Activated CD4-positive, alpha-beta T cell treated with anti-CD3 and anti-CD28 coated beads, Interleukin-2, amount 10 ng/mL, durations not matched to agents 7 days and 5 days (primary cell): Measurements from ENCODE around the gene PIK3R3. TPM values are rescaled to one million over a fixed set of nuclear protein-coding genes. Genes with fewer than 3 reads are reported as not detected.

Experiments used
- CTCF ChIA-PET: fragments of 350-600 bp; sonication (Branson Sonifier 250); formaldehyde crosslinking; loops from one replicate; lab custom pipeline; 2021; ENCODE audit warnings: antibody characterized with exemption; lab: Charles Lee
- POLR2A ChIA-PET: fragments of 350-600 bp; sonication (Branson Sonifier 250); formaldehyde crosslinking; loops from one replicate; lab custom pipeline; 2021; ENCODE audit warnings: antibody characterized with exemption; lab: Charles Lee
- DNase-seq: peaks from one replicate; pipeline ENCODE4 v3.0.0-alpha.2; 2020
- H3K27ac Mint-ChIP-seq: one replicate; pipeline ENCODE4 v1.8.0; 2021; ENCODE audit warnings: mild to moderate bottlenecking, moderate library complexity, mixed read lengths
- H3K27me3 Mint-ChIP-seq: one replicate; pipeline ENCODE4 v1.8.0; 2021; ENCODE audit warnings: mixed read lengths
- H3K36me3 Mint-ChIP-seq: one replicate; pipeline ENCODE4 v1.8.0; 2021; ENCODE audit warnings: low read depth, mixed read lengths
- H3K4me1 Mint-ChIP-seq: one replicate; pipeline ENCODE4 v1.8.0; 2021; ENCODE audit warnings: mixed read lengths
- H3K4me3 Mint-ChIP-seq: one replicate; pipeline ENCODE4 v1.8.0; 2021; ENCODE audit warnings: mild to moderate bottlenecking, moderate library complexity, mixed read lengths
- H3K9me3 Mint-ChIP-seq: one replicate; pipeline ENCODE4 v1.8.0; 2021; ENCODE audit warnings: mixed read lengths
- total RNA-seq, 2 experiments: library from RNA; stranded (reverse); gene quantifications; one replicate each; pipeline ENCODE4 v1.2.3, GENCODE V29; 2021

PIK3R3 gene
- total RNA-seq, 2 experiments from 2014 or later: 3.5 to 3.9 TPM

GRCh38 chr1:45999507-45999906 is 132.9 kb downstream of the PIK3R3 start:
- POLR2A ChIA-PET: no interaction called here
- Mint-ChIP-seq H3K27me3 (no peaks in the 10 kb centered on the region), H3K9me3 (no peaks in the 10 kb centered on the region), H3K4me3 (no peak overlapping the region), H3K36me3 (peaks cover 3% of the 10 kb centered on the region), H3K27ac (no peak overlapping the region), H3K4me1 (no peaks in the 10 kb centered on the region)
- no peak for DNase-seq
- CTCF ChIA-PET: interaction anchor here (1.3 to 1.5 kb wide), 2 partner anchors 11 to 82 kb away, joined by 3 to 4 read pairs; no protein-coding TSS in a partner anchor

GRCh38 chr1:45998020-45998617 is 134.3 kb downstream of the PIK3R3 start:
- DNase-seq: no peak
- Mint-ChIP-seq H3K36me3 (peaks cover 3% of the 10 kb centered on the region), H3K27me3 (no peaks in the 10 kb centered on the region), H3K9me3 (no peaks in the 10 kb centered on the region), H3K4me1 (no peaks in the 10 kb centered on the region), H3K27ac (no peak overlapping the region), H3K4me3 (no peak overlapping the region)
- POLR2A ChIA-PET: no interaction called here
- CTCF ChIA-PET: interaction anchor here (0.6 to 1.2 kb wide), 2 partner anchors 14 to 111 kb away, joined by 3 to 4 read pairs; no protein-coding TSS in a partner anchor

- Mint-ChIP-seq H3K36me3 (peaks cover 5% of the 10 kb centered on the region), H3K4me1 (no peaks in the 10 kb centered on the region), H3K27me3 (no peaks in the 10 kb centered on the region), H3K27ac (no peak overlapping the region), H3K4me3 (no peak overlapping the region), H3K9me3 (peaks cover 4% of the 10 kb centered on the region)
- CTCF ChIA-PET: interaction anchor here (0.5 to 1.3 kb wide), 2 partner anchors 11 to 1323 kb away, joined by 3 read pairs; no protein-coding TSS in a partner anchor
- POLR2A ChIA-PET: no interaction called here
- DNase-seq: no peak
Observed at GRCh38 chr1:45995298-45995697, 137.1 kb downstream of the PIK3R3 start.

- H3K4me3 Mint-ChIP-seq: no peak overlapping the region
- POLR2A ChIA-PET: no interaction called here
- CTCF ChIA-PET: no interaction called here
Observed at GRCh38 chr1:45994423-45994822, 138.0 kb downstream of the PIK3R3 start.

More at GRCh38 chr1:45994423-45994822, 138.0 kb downstream of the PIK3R3 start:
- no peak for DNase-seq
- Mint-ChIP-seq H3K36me3 (peaks cover 3% of the 10 kb centered on the region), H3K4me1 (no peaks in the 10 kb centered on the region), H3K27ac (no peak overlapping the region), H3K9me3 (peaks cover 4% of the 10 kb centered on the region), H3K27me3 (no peaks in the 10 kb centered on the region)

Other genes starting within 250 kb of the PIK3R3 start
- not detected for gene TSPAN1, start 42.5 kb upstream of the PIK3R3 start, total RNA-seq
- gene P3R3URF, start 43.9 kb upstream of the PIK3R3 start, total RNA-seq: not detected
- gene POMGNT1, start 65.8 kb upstream of the PIK3R3 start, total RNA-seq: 10 to 100 TPM; 32.0 to 33.4 TPM
- gene LURAP1, start 70.7 kb upstream of the PIK3R3 start, total RNA-seq: not detected
- 10 to 100 TPM; 46.7 to 54.0 TPM for gene RAD54L, start 115.1 kb upstream of the PIK3R3 start, total RNA-seq
- gene LRRC41, start 171.0 kb upstream of the PIK3R3 start, total RNA-seq: 10 to 100 TPM; 37.1 to 40.6 TPM
- 100 to 1,000 TPM; 247 to 273 TPM for gene UQCRH, start 171.1 kb upstream of the PIK3R3 start, total RNA-seq
- gene NSUN4, start 208.2 kb upstream of the PIK3R3 start, total RNA-seq: 10 to 100 TPM; 22.2 to 22.3 TPM